ENCODE results near the gene KIF5A.

Gene KIF5A

DNA sequence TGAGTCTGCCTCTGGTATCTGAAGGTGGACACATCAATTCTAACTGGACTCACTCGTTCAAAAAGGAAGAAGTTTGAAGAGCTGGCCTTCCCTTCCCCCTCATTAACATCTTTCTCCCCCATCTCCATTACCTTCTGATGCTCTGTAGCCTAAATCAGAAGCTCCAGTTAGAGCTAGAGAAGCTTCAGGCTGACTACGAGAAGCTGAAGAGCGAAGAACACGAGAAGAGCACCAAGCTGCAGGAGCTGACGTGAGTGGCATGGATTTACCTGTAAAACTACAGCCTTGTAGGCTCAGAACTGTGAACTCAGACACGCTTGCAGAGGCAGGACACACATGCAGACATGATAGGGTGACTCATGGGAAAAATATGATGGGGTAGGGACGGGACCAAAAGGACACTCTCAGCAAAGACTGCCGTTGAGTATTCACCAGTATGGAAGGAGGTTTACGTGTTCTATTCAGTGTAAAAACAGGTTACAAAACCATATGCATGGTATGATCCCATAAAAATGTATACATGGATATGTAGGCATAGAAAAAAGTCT is 26.8 kb downstream of the KIF5A start:
- WGBS (ENCODE audit: insufficient coverage, insufficient read length), result no CpG with 5 or more reads among the region's 9 CpGs
- H3K36me3 ChIP-seq (ENCODE audit: control insufficient read depth, insufficient read depth, low read length), result peaks cover 20% of the 10 kb centered on the region
- no peak for DNase-seq (ENCODE audit: low read depth, low spot score)
- no peaks in the 10 kb centered on the region for H3K27me3 ChIP-seq (ENCODE audit: control insufficient read depth, insufficient read depth, low read length)
- H3K4me3 ChIP-seq (ENCODE audit: low read length), result no peak overlapping the region
- H3K27ac ChIP-seq (ENCODE audit: low read length), result no peak overlapping the region
- no peaks in the 10 kb centered on the region for H3K4me1 ChIP-seq (ENCODE audit: control insufficient read depth, insufficient read depth, low read length)
- no peaks in the 10 kb centered on the region for H3K9me3 ChIP-seq (ENCODE audit: control insufficient read depth, insufficient read depth, low read length)

DNA sequence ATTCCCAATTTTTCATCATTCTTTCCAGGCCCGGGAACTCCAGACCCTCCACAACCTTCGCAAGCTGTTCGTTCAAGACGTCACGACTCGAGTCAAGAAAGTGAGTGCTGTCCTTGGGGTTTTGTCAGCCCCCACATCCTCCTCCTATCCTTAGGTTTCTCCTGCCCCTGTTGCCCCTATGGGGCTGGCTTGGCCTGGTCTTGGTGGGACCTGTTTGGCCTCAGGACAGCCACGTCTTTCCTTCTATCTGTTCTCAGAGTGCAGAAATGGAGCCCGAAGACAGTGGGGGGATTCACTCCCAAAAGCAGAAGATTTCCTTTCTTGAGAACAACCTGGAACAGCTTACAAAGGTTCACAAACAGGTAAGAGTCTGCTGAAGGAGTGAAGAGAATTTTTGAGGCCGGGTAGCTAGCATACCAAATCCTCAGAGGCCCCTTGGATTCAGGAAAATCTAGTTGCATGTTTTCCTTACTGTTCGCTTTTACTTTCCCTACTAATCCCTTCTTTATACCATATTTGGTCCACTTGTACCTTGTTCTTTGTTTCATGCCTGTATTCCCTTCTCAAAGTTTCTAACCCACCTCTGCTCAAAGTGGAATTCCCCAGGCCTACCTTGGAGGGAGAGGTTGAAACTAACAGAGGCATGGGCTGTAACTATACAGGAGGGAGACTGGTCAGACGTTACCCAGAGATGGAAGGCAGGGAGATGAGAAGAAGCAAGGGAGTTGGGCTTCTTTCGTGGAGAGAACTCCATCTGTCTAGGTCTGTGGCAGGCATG is 28.3 kb downstream of the KIF5A start:
- Histone ChIP-seq H3K4me3 (ENCODE audit: low read length) (no peak overlapping the region), H3K9me3 (ENCODE audit: control insufficient read depth, insufficient read depth, low read length) (no peaks in the 10 kb centered on the region), H3K4me1 (ENCODE audit: control insufficient read depth, insufficient read depth, low read length) (no peaks in the 10 kb centered on the region), H3K27me3 (ENCODE audit: control insufficient read depth, insufficient read depth, low read length) (no peaks in the 10 kb centered on the region), H3K27ac (ENCODE audit: low read length) (no peak overlapping the region), H3K36me3 (ENCODE audit: control insufficient read depth, insufficient read depth, low read length) (peaks cover 13% of the 10 kb centered on the region)
- DNase-seq (ENCODE audit: low read depth, low spot score), result no peak
- WGBS (ENCODE audit: insufficient coverage, insufficient read length), result no CpG with 5 or more reads among the region's 12 CpGs

DNA sequence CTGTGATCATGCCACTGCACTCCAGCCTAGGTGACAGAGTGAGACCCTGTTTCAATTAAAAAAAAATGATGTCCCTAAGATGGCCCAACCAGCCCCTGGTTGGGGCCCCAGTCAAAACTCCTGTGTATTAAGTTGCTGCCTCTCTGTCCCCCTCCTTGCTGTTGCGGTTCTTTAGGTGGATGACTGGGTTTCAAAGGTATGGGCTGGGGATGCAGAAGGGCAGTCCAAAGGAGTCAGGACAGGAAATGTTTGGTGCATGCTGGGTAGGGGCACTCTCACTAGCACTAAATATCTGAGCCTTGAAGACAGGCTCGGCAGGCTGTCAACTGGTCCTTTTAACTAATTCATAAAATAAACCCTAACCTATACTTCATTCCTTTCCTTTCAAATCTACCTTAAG is 29.2 kb downstream of the KIF5A start:
- WGBS (ENCODE audit: insufficient coverage, insufficient read length), result no CpG with 5 or more reads among the region's 2 CpGs
- no peaks in the 10 kb centered on the region for H3K4me1 ChIP-seq (ENCODE audit: control insufficient read depth, insufficient read depth, low read length)
- DNase-seq (ENCODE audit: low read depth, low spot score), result no peak
- H3K27ac ChIP-seq (ENCODE audit: low read length), result no peak overlapping the region
- H3K9me3 ChIP-seq (ENCODE audit: control insufficient read depth, insufficient read depth, low read length), result no peaks in the 10 kb centered on the region
- no peak overlapping the region for H3K4me3 ChIP-seq (ENCODE audit: low read length)
- H3K36me3 ChIP-seq (ENCODE audit: control insufficient read depth, insufficient read depth, low read length), result peaks cover 13% of the 10 kb centered on the region
- H3K27me3 ChIP-seq (ENCODE audit: control insufficient read depth, insufficient read depth, low read length), result no peaks in the 10 kb centered on the region

DNA sequence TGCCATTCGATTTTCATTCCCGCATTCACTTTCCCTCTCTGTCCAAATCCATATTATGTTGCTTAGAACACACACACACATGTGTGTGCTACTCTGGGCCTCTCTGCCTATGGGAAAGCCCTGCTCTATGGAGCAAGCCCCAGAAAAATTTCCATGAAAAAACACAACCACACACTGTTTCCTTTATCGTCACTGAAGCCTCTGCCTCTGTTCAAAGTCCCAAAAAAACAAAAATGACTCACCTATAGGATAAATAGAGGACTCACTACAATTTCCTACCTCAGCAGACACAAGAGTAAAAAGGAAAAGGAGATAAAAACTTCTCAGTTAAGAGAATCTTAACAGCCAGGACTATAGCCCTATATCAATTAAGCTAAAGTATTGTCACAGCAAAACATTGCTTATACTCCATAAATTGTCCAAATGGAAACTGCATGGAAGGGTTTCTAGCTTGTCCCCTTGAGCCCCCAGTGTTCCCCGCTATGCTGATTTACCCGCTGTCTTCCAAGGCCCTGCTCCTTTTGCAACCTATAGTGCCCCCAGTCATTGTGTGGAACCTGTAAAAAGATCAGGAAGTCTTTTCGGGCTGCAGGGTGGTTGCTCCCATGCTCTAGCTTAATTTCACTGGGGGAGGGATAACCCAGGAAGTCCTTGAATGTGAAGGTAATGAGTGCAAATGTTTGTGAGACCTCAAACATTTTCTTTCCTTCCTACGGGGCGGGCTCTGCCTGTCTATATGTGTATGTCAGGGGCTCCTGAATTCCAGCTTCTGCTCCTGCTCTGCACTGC is 30.0 kb downstream of the KIF5A start:
- Histone ChIP-seq H3K9me3 (ENCODE audit: control insufficient read depth, insufficient read depth, low read length) (no peaks in the 10 kb centered on the region), H3K27ac (ENCODE audit: low read length) (no peak overlapping the region), H3K4me1 (ENCODE audit: control insufficient read depth, insufficient read depth, low read length) (no peaks in the 10 kb centered on the region), H3K36me3 (ENCODE audit: control insufficient read depth, insufficient read depth, low read length) (peaks cover 13% of the 10 kb centered on the region), H3K27me3 (ENCODE audit: control insufficient read depth, insufficient read depth, low read length) (no peaks in the 10 kb centered on the region), H3K4me3 (ENCODE audit: low read length) (no peak overlapping the region)
- WGBS (ENCODE audit: insufficient coverage, insufficient read length), result no CpG with 5 or more reads among the region's 8 CpGs
- DNase-seq (ENCODE audit: low read depth, low spot score), result no peak

DNA sequence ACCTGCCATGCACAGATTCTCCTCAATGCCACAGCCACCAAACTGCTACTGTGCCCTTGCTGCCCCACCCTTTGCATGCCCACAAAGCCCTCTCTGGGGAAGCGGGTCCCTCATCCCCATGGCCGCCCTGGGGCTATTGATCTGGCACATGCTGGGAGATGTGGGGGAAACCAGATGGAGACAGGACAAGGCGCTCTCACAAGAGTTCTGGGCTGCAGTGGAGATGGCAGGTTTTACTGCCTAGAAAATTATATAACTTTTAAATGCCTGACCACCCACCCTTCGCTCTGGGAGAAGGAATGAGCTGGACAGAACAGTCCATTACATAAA is 30.6 kb downstream of the KIF5A start:
- no peak overlapping the region for H3K27ac ChIP-seq (ENCODE audit: low read length)
- peaks cover 13% of the 10 kb centered on the region for H3K36me3 ChIP-seq (ENCODE audit: control insufficient read depth, insufficient read depth, low read length)
- H3K27me3 ChIP-seq (ENCODE audit: control insufficient read depth, insufficient read depth, low read length), result no peaks in the 10 kb centered on the region
- no CpG with 5 or more reads among the region's 4 CpGs for WGBS (ENCODE audit: insufficient coverage, insufficient read length)
- no peak for DNase-seq (ENCODE audit: low read depth, low spot score)
- no peak overlapping the region for H3K4me3 ChIP-seq (ENCODE audit: low read length)
- no peaks in the 10 kb centered on the region for H3K9me3 ChIP-seq (ENCODE audit: control insufficient read depth, insufficient read depth, low read length)
- no peaks in the 10 kb centered on the region for H3K4me1 ChIP-seq (ENCODE audit: control insufficient read depth, insufficient read depth, low read length)

DNA sequence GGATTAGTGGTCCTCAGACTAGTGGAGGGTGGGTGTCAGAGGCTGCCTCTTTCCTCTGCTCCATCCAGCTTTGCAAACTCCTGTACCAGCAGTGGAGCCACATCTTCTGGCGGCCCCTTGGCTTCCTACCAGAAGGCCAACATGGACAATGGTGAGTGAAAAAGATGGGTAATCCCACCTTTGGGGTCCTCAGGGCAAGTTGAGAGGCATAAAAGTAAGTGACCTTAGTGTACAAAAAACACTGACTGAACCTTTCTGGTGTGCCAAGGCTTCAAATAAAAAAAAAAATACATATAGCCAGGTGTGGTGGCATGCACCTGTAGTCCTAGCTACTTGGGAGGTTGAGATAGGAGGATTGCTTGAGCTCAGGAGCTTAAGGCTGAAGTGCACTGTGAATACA is 32.0 kb downstream of the KIF5A start:
- no peaks in the 10 kb centered on the region for H3K9me3 ChIP-seq (ENCODE audit: control insufficient read depth, insufficient read depth, low read length)
- no CpG with 5 or more reads among the region's 1 CpG for WGBS (ENCODE audit: insufficient coverage, insufficient read length)
- DNase-seq (ENCODE audit: low read depth, low spot score), result no peak
- no peak overlapping the region for H3K4me3 ChIP-seq (ENCODE audit: low read length)
- H3K27ac ChIP-seq (ENCODE audit: low read length), result no peak overlapping the region
- no peaks in the 10 kb centered on the region for H3K4me1 ChIP-seq (ENCODE audit: control insufficient read depth, insufficient read depth, low read length)
- peaks cover 6% of the 10 kb centered on the region for H3K36me3 ChIP-seq (ENCODE audit: control insufficient read depth, insufficient read depth, low read length)
- H3K27me3 ChIP-seq (ENCODE audit: control insufficient read depth, insufficient read depth, low read length), result no peaks in the 10 kb centered on the region

DNA sequence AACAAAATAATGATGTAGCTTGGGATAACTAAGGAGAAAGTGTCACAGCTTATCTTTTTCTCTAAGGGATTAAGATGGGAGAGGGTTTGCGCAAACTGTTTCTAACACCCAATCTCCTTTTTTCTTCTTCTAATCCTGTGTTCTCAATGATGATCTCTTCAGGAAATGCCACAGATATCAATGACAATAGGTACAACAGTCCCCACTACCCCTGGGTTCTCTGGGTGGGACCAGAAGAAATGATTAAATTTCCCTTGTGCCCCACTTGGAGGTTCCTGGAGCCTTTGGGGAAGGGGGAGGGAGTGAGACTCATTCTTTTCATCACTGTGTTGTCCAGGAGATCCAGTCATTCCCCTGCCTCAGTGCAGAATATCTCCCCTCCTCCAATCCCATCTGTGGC is 32.6 kb downstream of the KIF5A start:
- DNase-seq (ENCODE audit: low read depth, low spot score), result no peak
- no CpG with 5 or more reads among the region's 1 CpG for WGBS (ENCODE audit: insufficient coverage, insufficient read length)
- Histone ChIP-seq H3K4me1 (ENCODE audit: control insufficient read depth, insufficient read depth, low read length) (no peaks in the 10 kb centered on the region), H3K27ac (ENCODE audit: low read length) (no peak overlapping the region), H3K9me3 (ENCODE audit: control insufficient read depth, insufficient read depth, low read length) (no peaks in the 10 kb centered on the region), H3K27me3 (ENCODE audit: control insufficient read depth, insufficient read depth, low read length) (no peaks in the 10 kb centered on the region), H3K36me3 (ENCODE audit: control insufficient read depth, insufficient read depth, low read length) (peaks cover 5% of the 10 kb centered on the region), H3K4me3 (ENCODE audit: low read length) (no peak overlapping the region)

DNA sequence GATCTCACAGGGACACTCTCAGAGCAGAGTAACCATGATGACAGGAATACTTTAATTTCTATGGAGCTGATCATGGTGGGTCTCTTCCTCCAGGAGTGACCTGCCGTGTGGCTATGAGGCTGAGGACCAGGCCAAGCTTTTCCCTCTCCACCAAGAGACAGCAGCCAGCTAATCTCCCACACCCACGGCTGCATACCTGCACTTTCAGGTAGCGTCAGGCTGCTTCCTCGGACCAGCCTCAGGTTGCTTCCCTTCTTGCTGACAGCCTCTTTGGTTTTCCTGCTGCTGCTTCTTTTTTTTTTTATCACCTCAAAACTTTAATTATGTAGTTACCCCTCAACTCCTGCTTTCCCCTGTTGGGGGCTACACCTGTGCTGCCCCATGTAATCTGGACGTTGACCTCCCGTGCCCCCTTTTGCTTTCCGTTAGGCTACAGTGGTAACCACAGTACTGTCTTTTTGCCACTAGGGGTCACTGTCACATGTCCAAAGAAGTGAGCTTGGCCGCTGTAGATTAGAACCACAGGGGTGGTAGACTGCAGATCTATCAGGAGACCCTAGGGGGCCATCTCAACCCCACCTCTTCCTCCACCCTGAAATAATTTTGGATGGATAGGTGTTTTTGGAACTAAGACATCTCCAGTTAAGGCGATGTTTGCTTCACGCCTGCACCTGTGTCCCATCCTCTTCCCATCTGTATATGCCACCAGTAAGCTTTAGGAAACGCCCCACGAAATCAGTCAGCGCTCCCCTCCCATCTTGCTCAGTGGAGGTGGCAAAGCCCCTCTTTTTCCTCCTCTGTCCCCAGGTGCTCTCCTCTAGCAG is 33.4 kb downstream of the KIF5A start:
- no peak overlapping the region for H3K4me3 ChIP-seq (ENCODE audit: low read length)
- peak; percentile 84 for DNase-seq (ENCODE audit: low read depth, low spot score)
- no peak overlapping the region for H3K27ac ChIP-seq (ENCODE audit: low read length)
- WGBS (ENCODE audit: insufficient coverage, insufficient read length), result no CpG with 5 or more reads among the region's 13 CpGs
- H3K36me3 ChIP-seq (ENCODE audit: control insufficient read depth, insufficient read depth, low read length), result peaks cover 5% of the 10 kb centered on the region
- H3K27me3 ChIP-seq (ENCODE audit: control insufficient read depth, insufficient read depth, low read length), result no peaks in the 10 kb centered on the region; the same call in 1 of the 2 replicates
- no peaks in the 10 kb centered on the region for H3K4me1 ChIP-seq (ENCODE audit: control insufficient read depth, insufficient read depth, low read length)
- no peaks in the 10 kb centered on the region for H3K9me3 ChIP-seq (ENCODE audit: control insufficient read depth, insufficient read depth, low read length)

DNA sequence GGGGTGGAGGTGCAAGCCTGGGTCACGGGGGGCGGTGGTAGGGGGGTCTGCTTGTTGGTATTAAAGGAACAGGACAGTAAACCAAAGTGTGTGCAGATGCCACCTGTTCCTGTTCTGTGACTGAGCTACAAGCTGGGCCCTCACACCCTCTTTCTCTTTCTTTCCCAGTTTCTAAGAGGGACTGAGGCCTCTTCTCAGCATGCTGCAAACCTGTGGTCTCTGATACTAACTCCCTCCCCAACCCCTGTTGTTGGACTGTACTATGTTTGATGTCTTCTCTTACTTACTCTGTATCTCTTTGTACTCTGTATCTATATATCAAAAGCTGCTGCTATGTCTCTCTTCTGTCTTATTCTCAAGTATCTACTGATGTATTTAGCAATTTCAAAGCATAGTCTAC is 34.2 kb downstream of the KIF5A start:
- Histone ChIP-seq H3K27me3 (ENCODE audit: control insufficient read depth, insufficient read depth, low read length) (no peaks in the 10 kb centered on the region; the same call in 1 of the 2 replicates), H3K4me1 (ENCODE audit: control insufficient read depth, insufficient read depth, low read length) (no peaks in the 10 kb centered on the region), H3K27ac (ENCODE audit: low read length) (no peak overlapping the region), H3K9me3 (ENCODE audit: control insufficient read depth, insufficient read depth, low read length) (no peaks in the 10 kb centered on the region), H3K36me3 (ENCODE audit: control insufficient read depth, insufficient read depth, low read length) (peaks cover 5% of the 10 kb centered on the region), H3K4me3 (ENCODE audit: low read length) (no peak overlapping the region)
- DNase-seq (ENCODE audit: low read depth, low spot score), result no peak
- no CpG with 5 or more reads among the region's 2 CpGs for WGBS (ENCODE audit: insufficient coverage, insufficient read length)

DNA sequence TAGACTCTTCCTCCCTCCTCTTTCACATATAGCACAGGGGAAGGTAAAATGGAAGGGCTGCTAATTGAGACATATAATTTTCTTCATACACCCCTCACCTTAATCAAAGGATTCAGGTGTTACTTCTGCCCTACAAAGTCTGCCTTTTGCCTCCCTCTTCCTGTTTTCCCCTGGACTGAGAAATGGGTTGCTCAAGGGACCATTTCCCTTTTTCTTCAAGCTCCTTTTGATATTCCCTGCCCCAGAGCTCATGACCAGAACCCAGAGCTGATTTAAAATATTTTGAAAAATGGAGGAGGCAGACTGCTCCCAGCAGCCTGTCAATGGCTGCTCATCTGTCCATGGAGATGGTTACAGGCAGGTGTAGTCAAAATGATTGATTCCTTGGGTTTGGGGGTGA is 34.8 kb downstream of the KIF5A start:
- Histone ChIP-seq H3K27ac (ENCODE audit: low read length) (no peak overlapping the region), H3K4me3 (ENCODE audit: low read length) (no peak overlapping the region), H3K4me1 (ENCODE audit: control insufficient read depth, insufficient read depth, low read length) (no peaks in the 10 kb centered on the region), H3K27me3 (ENCODE audit: control insufficient read depth, insufficient read depth, low read length) (no peaks in the 10 kb centered on the region; the same call in 1 of the 2 replicates), H3K9me3 (ENCODE audit: control insufficient read depth, insufficient read depth, low read length) (no peaks in the 10 kb centered on the region), H3K36me3 (ENCODE audit: control insufficient read depth, insufficient read depth, low read length) (peaks cover 5% of the 10 kb centered on the region)
- DNase-seq (ENCODE audit: low read depth, low spot score), result no peak
